Erythroblast (primary cell): ENCODE results near the gene RHOBTB1.

ENCODE experiments used
- GATA1 ChIP-seq: IDR thresholded peaks from 2 replicates; pipeline ENCODE4 v1.6.1; 2011; ENCODE audit warnings: low read depth, mild to moderate bottlenecking, control low read depth, low read length, moderate library complexity
- POLR2A ChIP-seq: IDR thresholded peaks from 2 replicates; pipeline ENCODE4 v1.6.1; 2011; ENCODE audit warnings: mild to moderate bottlenecking, low read length

DNA sequence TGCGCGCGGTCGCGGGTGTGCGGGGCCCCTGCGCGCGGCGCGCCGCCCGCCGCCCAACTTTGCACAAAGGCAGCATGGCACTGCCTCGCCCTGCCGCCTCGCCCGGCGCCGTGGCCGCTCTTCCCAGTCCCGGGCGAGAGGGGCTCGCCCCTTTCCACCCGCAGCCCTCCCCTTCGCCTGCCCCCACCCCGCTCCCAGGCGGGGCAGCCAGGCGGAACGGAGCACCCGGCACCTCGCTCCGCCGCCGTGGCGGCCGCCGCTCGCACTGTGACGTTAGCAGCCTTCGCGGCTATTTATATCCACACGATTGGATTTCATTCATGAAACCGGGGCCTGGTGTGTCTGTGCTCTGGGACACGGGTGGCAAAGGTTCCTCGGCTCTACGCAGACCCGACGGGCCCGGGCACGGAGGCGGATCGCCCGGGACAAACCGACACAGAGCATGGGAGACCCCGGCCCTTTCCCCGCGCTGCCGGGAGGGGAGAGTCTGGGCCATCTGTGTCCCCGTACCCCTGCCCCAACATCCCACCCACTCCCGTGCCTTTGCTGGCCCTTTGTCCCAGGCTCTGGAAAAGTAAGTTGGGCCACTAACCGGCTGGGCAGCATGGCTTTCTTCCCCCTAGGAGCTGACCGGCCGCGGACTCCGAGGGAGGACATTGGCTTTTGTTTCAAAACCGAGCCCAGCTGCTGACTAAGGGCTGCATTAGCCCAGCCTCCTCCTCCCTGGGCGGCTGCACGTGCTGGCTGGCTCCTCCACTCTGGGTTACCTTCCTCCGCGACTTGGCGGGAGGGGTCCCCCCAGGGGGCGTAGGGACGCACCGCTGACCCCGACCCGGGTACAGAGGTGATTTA lies at the start of gene RHOBTB1:
- TF ChIP-seq POLR2A (no peak), GATA1 (no peak)
